ENCODE data around the gene AKAP6.

Gene AKAP6

DNA sequence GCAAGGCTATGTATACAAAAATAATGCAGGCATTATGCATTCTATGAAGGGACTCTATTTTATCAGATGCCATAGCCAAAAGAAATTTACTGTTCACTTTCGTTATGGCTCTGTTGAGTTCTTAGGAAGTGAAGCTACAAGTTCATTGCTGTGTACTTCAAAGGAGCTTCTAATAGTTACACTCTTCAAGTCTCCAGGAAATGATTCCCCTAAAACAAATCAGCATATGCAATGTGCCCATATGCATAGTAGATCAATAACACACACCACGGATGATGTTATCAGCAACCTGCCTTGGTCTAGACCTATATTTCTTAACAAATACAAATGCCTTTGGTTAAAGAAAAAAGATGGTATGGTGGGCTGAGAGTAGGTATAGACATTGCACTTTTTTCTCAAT lies 83.4 kb downstream of the AKAP6 start:
- DNase-seq = no peak

- no peak for DNase-seq
Observed at GRCh38 chr14:32413967-32414640, 85.0 kb downstream of the AKAP6 start.

- no peak for DNase-seq
Observed at GRCh38 chr14:32414808-32415255, 85.7 kb downstream of the AKAP6 start.

DNA sequence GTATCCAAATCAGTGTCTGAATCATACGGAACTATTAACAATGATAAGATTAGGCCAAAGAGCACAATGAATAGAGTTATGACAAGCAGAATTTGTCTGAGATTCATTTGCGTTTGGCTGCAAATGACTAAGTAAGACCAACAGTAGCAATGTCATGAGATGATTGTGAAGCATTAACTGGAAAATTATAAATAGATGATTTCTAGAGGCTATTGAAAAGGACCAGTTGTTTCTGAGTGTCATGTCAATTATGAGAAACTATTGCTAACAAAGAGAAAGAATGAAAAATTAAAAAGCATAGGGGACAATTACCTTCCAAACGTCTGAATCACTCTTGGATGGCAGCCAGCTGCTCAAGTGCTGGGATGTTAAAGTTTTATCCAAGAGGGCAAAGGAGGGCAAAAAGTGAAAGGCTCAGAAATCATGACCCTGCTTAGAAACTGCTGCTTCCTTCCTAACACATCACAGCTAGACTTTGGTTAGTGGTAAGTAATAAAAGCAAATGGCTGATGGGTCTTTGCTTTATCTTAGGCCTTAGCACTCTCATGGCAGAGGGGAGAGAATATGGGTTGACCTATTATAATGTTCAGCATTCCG lies 89.0 kb downstream of the AKAP6 start:
- peak; percentile 23 for DNase-seq

DNA sequence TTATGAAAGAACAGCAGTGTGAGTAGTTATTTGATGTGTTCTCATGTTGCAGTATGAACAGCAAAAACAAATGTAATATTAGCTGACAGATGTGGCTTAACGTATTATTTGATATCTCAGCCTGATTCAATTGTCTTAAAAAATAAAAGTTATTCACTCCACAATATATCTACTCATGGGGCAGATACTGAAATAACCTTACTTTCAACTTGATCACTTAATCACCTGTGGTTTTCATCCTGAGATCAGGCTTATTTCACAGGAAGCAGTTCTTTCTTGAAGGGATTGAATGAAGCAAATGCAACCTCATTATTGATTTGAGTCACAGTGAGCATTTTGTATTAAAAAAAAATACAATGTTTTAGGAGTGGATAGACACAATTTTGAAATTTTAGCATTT lies 90.3 kb downstream of the AKAP6 start:
- DNase-seq = no peak

GRCh38 chr14:32421781-32422180 lies 92.7 kb downstream of the AKAP6 start:
- DNase-seq = no peak

- no peak for DNase-seq
Observed at GRCh38 chr14:32422440-32422839, 93.3 kb downstream of the AKAP6 start.

DNA sequence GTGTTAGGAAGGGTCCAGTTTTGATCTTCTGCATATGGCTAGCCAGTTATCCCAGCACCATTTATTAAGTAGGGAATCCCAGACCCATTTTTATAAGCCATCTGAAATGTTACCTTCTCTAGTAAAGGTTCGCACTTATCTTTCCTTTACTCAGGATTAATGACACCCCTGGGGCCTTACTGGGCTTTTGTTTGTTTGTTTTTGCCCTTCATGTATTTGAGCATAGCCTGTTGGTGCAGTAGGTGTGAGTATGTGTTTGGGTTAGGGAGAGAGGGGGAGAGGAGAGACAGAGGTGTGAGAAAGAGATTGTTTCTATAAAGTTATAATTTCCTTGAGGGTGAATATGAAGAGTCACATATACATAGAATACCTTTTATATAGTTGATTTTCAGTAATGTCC lies 96.9 kb downstream of the AKAP6 start:
- DNase-seq = no peak

DNA sequence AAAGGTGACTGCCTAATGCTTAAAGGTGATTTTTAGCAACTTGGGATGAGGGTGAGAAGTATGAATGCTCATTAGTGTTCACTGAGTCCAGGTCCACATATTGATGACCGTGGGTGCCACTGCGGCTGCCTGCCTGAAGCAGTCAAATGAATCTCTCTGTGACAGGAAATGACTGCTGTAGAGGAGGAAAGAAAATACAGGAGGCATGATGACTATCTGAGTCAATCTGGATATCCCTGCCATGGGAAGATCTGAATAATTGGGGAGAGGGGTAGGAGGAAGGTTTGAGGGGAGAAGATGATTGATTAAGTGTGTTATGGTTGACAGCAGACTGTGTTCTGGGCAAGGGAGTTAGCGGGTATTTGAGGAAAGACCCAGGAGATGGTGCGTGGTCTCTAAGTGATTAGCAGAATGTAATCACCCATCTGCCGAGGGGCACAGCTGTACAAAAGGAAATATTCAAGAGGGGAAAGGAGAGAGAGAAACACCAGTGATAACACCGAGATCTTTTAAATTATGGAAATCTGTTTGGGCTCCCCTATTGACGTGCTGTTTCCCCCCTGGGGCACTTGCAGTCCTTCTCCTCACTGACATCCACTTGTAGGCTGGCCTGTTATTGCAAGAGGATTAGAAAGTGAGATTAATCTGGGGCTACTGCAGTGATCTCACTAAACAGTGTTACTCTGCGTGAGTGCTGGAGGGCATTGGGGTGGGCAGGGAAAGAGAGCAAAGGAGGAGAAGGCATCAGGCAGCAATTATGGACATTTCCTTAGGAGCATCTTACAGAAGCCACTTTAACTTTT lies 97.7 kb downstream of the AKAP6 start:
- DNase-seq = no peak

DNA sequence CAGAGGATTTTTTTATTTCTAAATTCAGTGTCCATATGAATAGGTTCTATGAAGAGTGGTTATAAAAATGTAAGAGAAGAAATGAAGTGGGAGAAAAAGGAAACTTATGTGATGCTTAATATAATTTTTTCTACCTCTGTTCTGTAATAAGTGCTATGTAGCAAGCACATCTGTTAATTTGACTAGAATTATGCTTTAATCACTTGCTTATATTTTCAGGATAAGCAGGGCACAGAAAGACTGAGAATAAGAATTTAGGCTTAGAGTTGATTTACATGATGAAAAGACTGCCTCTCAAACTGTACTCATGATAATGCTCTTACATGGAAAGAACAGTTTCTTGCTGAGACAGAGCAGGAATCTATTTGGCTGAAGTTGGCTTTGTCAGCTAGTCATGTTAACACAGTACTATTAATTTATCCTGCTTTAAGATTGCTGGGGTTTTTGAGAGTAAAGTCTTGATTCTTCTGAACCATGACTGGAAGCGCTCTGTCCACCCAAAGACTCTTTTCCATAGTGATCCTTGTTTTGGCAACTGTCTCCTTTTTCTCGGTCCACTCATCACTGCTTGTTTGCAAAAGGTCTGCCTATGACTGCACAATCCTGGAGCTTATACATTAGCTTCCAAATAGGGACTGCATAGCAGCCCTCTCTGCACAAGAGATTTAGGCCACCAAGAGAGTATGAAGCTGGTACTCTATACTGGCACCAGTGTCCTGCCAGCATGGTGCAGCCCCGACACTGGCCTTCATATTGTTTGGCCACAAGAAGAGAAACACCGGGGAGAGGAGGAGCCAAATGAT lies 98.8 kb downstream of the AKAP6 start:
- no peak for DNase-seq

- no peak for DNase-seq
Observed at GRCh38 chr14:32428875-32429274, 99.8 kb downstream of the AKAP6 start.

GRCh38 chr14:32430326-32430725 lies 101.2 kb downstream of the AKAP6 start:
- no peak for DNase-seq

- DNase-seq = no peak
Observed at GRCh38 chr14:32432813-32433538, 103.9 kb downstream of the AKAP6 start.

DNA sequence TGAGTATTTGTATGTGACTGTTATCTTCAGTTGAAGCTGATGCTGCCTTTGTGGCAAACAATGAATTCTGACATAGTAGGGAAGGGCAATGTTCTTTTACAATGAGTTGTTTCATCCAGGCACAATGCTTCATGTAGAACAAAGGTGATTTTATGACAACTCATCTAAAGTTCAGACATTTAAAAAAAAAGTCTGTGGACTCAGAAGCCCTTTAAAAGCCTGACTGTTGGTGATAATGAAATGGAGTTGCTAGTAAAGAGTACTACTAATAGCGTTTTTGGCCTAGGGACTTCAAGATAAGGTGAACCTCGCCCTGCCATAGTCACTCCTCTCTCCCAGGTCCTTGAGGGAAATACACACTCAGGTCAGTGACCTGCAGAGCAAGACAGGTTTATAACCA lies 105.1 kb downstream of the AKAP6 start:
- DNase-seq = no peak

DNA sequence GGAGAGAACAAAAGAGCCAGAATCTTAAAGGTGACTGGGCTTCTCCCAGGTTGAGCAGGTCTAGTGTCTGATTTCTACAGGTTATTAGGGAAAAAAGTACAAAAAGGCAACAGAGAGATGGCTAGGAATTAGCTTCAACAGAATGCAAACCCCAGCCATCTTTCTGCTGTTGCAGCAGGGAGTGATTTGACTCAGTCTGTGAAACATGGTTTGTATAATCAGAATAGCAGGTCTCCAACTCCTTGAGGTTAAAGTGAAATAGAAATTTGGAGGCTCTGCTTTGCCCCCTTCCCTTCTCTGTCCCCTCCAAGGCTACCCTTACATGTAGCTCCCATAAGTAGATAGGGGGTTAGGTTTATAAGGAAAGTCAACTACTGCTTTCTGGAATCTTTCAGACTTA lies 105.8 kb downstream of the AKAP6 start:
- no peak for DNase-seq

GRCh38 chr14:32435411-32435810 lies 106.3 kb downstream of the AKAP6 start:
- DNase-seq = no peak

- DNase-seq = no peak
Observed at GRCh38 chr14:32436993-32437392, 107.9 kb downstream of the AKAP6 start.

DNA sequence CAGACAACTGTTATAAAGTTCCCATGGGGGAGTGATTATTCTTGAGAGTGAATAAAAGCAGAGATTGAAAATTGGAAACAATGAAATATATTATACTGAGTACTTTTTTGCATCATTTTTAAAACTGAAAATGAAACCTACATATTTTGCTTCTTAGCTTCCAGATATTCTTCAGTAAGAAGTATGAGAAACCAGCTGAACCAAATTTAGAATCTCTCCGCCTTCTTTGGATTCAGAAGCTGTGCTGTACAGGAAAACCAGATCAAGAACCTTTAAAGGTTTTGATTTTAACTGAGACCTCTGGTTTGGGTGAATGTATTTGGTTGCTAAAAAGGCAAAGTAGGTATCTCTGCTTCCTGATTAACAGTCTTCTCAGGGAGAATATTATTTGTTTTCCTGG lies 109.4 kb downstream of the AKAP6 start:
- DNase-seq = no peak

GRCh38 chr14:32443890-32444661 lies 115.0 kb downstream of the AKAP6 start:
- DNase-seq = no peak

DNA sequence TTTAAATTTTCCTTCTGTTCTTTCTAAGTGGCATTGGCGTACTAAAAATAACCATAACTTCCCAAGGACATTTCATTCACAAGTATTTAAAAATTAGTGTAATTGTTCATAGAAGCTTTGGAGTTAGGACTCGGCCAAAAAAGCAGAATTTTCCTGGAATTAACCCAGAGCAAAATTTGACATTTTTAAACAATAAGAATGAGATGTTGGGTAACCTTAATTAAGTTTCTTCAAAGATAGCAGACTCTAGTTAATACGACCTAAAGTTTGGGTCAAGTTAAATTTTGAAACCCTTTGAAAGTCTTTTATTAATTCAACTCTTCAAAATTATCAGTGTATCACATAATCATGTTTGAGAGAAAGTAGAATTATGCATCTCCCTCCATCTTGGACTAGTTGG lies 118.3 kb downstream of the AKAP6 start:
- DNase-seq = no peak

- no peak for DNase-seq
Observed at GRCh38 chr14:32449648-32450047, 120.5 kb downstream of the AKAP6 start.

Measured in NCI-H1105 (cell line).